Stimulated activated CD4-positive, alpha-beta T cell treated with anti-CD3 and anti-CD28 coated beads, Interleukin-4, amount 100 ng/mL, for 48 hours (primary cell): ENCODE measurements around the gene RHOXF1.
"Not testable (repeated sequence)": the region's sequence is repeated elsewhere in the genome, so short reads cannot be mapped to it uniquely, and the experiment has no call there.

Experiments used
- DNase-seq, 2 donors: peaks; one replicate each; pipeline ENCODE4 v3.0.0-alpha.2; 2020; ENCODE audit warnings: low read depth in 2 of 2

RHOXF1 gene

DNA sequence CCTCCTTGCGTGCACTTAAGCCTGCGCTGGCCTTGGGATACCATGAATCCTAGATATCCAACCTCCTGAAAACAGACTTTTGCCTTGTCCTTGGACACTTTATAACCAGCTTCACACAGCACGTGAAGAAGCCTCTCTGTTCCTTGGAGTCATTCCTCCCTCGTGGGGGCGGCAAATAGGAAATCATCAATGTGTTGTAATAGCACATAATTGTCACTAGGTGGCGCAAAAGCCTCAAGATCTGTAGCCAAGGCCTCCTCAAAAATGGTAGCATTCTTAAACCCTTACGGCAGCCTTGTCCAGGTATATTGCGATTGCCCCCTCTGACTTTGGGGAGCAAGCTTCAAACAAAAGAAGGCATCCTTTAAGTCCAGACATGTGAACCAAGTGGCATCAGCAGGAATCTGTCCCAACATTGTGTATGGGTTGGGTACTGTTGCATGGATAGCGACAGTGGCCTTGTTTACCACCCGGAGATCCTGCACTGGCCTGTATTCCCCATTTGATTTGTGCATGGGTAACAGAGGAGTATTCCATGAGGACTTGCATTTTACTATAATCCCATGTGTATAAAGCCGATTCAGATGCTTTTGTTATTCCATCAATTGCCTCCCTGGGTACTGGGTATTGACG, 30.0 kb downstream of the RHOXF1 start:
- DNase-seq = not testable (repeated sequence)

DNA sequence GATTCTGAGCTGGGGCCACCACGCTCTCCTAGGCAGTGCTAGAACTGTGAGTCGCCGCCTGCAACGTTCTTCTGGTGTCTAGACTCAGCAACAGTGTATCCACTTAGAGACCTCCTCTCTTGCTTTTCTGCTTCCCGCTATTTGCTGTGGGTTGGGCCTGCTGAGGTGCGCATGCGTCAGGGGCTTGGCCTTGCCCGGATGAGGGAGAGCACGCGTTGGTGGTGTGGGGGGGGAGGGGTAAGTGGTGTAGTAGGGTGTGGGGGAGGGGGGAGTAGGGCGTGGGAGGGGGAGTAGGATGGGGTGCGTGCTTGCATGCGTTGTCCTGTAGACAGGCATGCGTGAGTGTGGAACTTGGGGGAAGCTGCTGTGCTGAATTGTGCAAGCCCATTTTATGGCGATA, 38.1 kb downstream of the RHOXF1 start, which contains the start of gene RHOXF2B:
Gene RHOXF2B, minus strand, starts transcription at position 101 of the 400 bp plus-strand sequence. CDS start 138 bp downstream, outside the sequence.
- DNase-seq = not testable (repeated sequence)

DNA sequence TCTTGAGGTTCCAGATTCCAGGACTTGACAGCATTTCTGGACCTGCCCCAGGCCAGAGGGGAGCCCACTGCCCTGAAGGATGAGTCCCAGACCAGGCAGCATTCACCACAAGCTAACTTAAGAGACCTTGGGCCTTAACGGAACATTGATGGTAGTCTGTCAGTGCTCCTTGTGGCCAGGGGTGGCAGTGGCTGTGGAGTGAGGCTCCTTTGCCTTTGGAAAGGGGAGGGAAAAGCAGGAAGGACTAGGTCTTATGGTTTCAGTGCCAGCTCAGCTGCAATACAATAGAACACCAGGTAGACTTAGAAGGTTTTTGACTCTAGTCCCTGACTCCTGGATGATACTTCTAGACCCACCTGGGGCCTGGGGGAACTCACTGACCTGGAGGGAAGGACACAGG, 49.5 kb downstream of the RHOXF1 start:
- not testable (repeated sequence) for DNase-seq
